ENCODE data around the gene HOXB9. TPM values are rescaled to one million over a fixed set of nuclear protein-coding genes. Genes with fewer than 3 reads are reported as not detected.

HOXB9 gene
- total RNA-seq, 4 donors from 2014 or later: 0.43 to 1.0 TPM; not detected in 2

DNA sequence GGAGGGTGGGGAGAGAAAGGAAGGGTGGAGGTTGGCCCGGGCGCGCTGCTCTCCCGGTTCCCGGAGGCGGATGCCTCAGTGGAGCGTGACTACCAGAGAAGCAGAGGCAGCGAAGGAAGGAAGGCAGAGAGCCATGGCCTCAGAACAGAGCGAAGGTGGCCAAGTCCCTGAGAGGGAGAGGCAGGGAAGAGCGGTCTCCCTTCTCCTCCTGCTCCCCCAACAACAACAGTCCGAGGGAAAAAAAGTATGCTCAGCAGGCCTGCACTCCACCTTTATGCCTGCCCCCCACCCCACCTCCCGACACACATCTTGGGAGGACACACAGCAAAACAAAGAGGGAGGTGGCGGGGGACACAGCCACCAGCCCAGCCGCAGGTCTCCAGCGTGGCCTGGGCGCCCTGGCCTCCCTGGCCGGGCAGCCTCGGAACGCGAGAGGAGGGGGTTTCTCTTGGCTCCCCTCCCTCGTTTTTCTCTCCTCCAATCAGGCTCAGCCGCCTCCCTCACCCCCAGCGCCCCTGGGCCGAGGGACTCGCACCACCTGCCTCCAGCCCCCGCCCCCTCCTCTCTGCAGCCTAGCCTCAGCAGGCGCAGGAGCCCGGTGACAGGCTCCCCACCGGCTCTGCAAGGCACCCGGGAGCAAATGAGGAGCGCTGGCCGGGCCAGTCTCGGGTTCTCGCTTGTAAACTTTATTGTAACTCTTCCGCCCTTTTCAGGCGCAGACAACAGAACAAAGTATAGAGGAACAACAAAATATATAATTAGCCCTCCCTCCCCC, 14.3 kb downstream of the HOXB9 start:
- Histone ChIP-seq H3K27ac (peak overlapping the region; percentile 43 to 75), H3K36me3 (no peaks in the 10 kb centered on the region), H3K9me3 (no peaks in the 10 kb centered on the region), H3K27me3 (peaks cover 39 to 87% of the 10 kb centered on the region in 2 donors), H3K4me3 (peak overlapping the region; percentile 27 to 42), H3K4me1 (peaks cover 0 to 16% of the 10 kb centered on the region in 2 donors)
- intact Hi-C loops (cut with DNase I; ENCODE audit: low total_unique reads): no loop called here
- no peak for DNase-seq
- TF ChIP-seq POLR2A (IDR thresholded peaks at IDR 0.05): peak in 1 of 2 donors; percentile 54
- TF ChIP-seq, protein P1, sequence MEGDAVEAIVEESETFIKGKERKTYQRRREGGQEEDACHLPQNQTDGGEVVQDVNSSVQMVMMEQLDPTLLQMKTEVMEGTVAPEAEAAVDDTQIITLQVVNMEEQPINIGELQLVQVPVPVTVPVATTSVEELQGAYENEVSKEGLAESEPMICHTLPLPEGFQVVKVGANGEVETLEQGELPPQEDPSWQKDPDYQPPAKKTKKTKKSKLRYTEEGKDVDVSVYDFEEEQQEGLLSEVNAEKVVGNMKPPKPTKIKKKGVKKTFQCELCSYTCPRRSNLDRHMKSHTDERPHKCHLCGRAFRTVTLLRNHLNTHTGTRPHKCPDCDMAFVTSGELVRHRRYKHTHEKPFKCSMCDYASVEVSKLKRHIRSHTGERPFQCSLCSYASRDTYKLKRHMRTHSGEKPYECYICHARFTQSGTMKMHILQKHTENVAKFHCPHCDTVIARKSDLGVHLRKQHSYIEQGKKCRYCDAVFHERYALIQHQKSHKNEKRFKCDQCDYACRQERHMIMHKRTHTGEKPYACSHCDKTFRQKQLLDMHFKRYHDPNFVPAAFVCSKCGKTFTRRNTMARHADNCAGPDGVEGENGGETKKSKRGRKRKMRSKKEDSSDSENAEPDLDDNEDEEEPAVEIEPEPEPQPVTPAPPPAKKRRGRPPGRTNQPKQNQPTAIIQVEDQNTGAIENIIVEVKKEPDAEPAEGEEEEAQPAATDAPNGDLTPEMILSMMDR (IDR thresholded peaks at IDR 0.05): no peak

DNA sequence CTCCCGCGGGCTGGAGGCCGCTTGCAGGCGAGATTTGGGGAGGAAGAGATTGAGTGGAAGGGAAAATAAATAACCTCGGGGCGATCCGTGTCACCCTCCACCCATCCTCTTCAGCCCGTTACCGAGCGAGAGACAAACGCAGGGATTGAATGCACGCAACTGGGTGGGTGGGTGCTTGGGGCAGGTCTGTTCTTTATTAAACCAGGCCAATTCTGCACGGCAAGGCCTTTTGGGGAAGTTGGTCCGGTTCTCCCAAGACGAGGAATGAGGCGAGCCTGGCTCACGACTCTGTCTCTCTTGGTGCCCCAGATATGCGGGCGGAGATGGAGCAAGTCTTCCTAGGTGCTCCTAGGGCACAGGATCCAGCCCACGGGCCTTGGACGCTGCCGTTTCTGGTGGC, 14.9 kb downstream of the HOXB9 start:
- Histone ChIP-seq H3K36me3 (no peaks in the 10 kb centered on the region), H3K4me3 (peak overlapping the region; percentile 27 to 42), H3K27ac (peak overlapping the region; percentile 43 to 75), H3K4me1 (peaks cover 0 to 16% of the 10 kb centered on the region in 2 donors), H3K27me3 (peaks cover 39 to 86% of the 10 kb centered on the region in 2 donors), H3K9me3 (no peaks in the 10 kb centered on the region)
- intact Hi-C loops (cut with DNase I; ENCODE audit: low total_unique reads): no loop called here
- TF ChIP-seq POLR2A (IDR thresholded peaks at IDR 0.05): no peak
- TF ChIP-seq, protein P1 (IDR thresholded peaks at IDR 0.05): no peak
- DNase-seq: no peak

DNA sequence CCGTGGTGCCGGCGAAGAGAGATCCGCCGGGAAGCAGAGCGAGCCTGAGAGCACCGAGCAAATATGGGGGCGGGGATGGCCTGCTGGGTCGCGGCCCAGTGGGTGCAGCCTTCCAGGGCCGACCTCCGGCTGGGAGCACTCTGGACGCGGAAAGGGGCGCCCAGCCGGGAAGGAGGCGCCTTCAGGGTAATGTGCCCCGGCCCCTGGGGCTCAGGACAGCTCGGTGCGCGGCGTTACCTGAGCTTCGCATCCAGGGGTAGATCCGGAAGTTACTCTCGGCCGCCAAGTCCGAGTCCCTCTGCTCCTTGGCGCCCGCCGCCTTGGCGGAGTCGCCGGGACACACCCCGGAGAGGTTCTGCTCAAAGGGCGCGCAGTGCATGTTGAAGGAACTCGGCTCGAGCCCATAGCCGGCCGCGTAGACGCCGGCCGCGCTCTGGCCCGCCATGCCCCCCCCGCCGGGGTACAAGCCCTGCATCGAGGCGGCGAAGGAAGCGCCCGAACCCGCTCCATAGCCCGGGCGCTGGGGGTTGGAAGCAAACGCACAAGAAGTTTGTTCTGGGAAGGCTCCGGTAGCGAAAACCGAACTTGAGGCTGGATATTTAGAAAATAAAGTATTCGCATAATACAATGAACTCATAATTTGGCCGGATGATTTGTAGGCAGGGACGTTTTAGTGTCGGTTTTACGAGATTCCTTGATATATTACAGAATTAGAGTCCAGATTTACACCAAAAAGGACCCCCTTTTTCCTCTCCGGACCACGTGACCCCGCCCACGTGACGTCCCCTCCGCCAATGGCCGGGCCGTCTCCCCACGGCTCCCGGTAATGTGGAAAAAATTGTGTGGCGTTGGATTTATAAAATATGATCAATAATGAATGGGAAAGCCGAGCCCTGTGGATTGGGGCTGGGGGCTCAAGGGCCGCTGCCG, 15.6 kb downstream of the HOXB9 start, which contains the start of gene HOXB7:
TSS of gene HOXB7 (minus strand) at position 736 of the 930 bp plus-strand sequence. CDS start at position 637, 99 bp downstream.
- Histone ChIP-seq H3K4me1 (peaks cover 0 to 16% of the 10 kb centered on the region in 2 donors), H3K27me3 (peaks cover 35 to 86% of the 10 kb centered on the region in 2 donors), H3K27ac (peak within 1 kb of the TSS; percentile 43 to 75), H3K9me3 (no peaks in the 10 kb centered on the region), H3K4me3 (peak within 1 kb of the TSS; percentile 27 to 42), H3K36me3 (no peaks in the 10 kb centered on the region)
- TF ChIP-seq, protein P1 (IDR thresholded peaks at IDR 0.05): no peak
- TF ChIP-seq POLR2A (IDR thresholded peaks at IDR 0.05): no peak
- intact Hi-C loops (cut with DNase I; ENCODE audit: low total_unique reads): no loop called here
- DNase-seq: peak in 1 of 2 donors; percentile 72

DNA sequence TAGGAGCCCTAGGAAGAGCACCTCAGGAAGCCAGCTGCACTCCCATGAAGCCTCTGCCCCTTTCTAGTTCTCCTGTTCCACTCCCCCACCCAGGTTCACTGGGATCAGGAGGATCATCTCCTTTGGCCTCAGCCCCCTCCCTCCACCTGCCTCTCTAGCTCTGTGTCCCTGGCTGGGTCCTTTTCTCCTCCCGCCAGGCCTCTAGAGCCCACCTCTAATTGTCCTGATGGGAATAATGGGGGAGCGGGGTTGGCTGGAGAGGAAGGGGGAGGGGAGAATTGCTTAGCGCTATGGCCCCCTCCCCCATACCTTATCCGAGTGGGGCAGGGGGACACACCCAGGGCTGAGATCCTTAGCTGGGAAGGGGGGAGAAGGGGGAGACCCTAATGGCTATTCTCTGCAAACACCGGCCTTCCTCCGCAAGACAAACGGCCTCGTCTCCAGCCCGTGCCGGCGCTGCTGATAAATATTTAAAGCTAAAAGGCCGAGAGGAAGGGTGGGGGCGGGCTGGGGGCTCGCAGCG, 16.3 kb downstream of the HOXB9 start:
- H3K4me1 ChIP-seq: peaks cover 0 to 16% of the 10 kb centered on the region in 2 donors
- TF ChIP-seq, protein P1 (IDR thresholded peaks at IDR 0.05): no peak
- TF ChIP-seq POLR2A (IDR thresholded peaks at IDR 0.05): no peak
- H3K4me3 ChIP-seq: peak overlapping the region; percentile 27 to 42
- H3K9me3 ChIP-seq: no peaks in the 10 kb centered on the region
- H3K27me3 ChIP-seq: peaks cover 32 to 87% of the 10 kb centered on the region in 2 donors
- DNase-seq: no peak
- H3K36me3 ChIP-seq: no peaks in the 10 kb centered on the region
- intact Hi-C loops (cut with DNase I; ENCODE audit: low total_unique reads): no loop called here
- peak overlapping the region; percentile 43 to 75 for H3K27ac ChIP-seq
